Activated B cell treated with CpG ODN at 0.5 μM for 24 hours (primary cell): ENCODE measurements around the gene TOP2A. TPM values are rescaled to one million over a fixed set of nuclear protein-coding genes. Genes with fewer than 3 reads are reported as not detected.

Experiments used
- ATAC-seq: fragments of 200-7000 bp; cut with Tn5 transposase; one replicate; pipeline ENCODE4 v1.10.0; 2021; ENCODE audit warnings: low read depth, mild to moderate bottlenecking, moderate library complexity
- CTCF ChIA-PET: fragments of 350-600 bp; sonication (Branson Sonifier 250); formaldehyde crosslinking; loops from one replicate; lab custom pipeline; 2021; ENCODE audit warnings: antibody characterized with exemption; lab: Charles Lee
- POLR2A ChIA-PET: fragments of 350-600 bp; sonication (Branson Sonifier 250); formaldehyde crosslinking; loops from one replicate; lab custom pipeline; 2021; ENCODE audit warnings: antibody characterized with exemption; lab: Charles Lee
- DNase-seq: peaks from one replicate; pipeline ENCODE4 v3.0.0; 2022
- H3K27ac Mint-ChIP-seq: one replicate; pipeline ENCODE4 v1.8.0; 2020; ENCODE audit warnings: mixed read lengths
- H3K27me3 Mint-ChIP-seq: one replicate; pipeline ENCODE4 v1.8.0; 2021; ENCODE audit warnings: mixed read lengths
- H3K36me3 Mint-ChIP-seq: one replicate; pipeline ENCODE4 v1.8.0; 2021; ENCODE audit warnings: low read depth, mixed read lengths
- H3K4me1 Mint-ChIP-seq: one replicate; pipeline ENCODE4 v1.8.0; 2021; ENCODE audit warnings: mixed read lengths
- H3K4me3 Mint-ChIP-seq: one replicate; pipeline ENCODE4 v1.8.0; 2020; ENCODE audit warnings: mild to moderate bottlenecking, mixed read lengths
- H3K9me3 Mint-ChIP-seq: one replicate; pipeline ENCODE4 v1.8.0; 2020; ENCODE audit warnings: mixed read lengths
- CTCF ChIP-seq: fragments of 200-600 bp; IDR thresholded peaks from one replicate; pipeline ENCODE4 v1.8.0; 2022; ENCODE audit warnings: antibody characterized with exemption, mild to moderate bottlenecking
- intact Hi-C: fragments of 100-400 bp; cut with micrococcal nuclease; formaldehyde crosslinking; loops from one replicate; pipeline ENCODE4 v1.15.1; 2024
- total RNA-seq: library from RNA; stranded (reverse); gene quantifications from 2 replicates; pipeline ENCODE4 v1.2.3, GENCODE V29; 2022

TOP2A gene
- total RNA-seq, 1 donor from 2014 or later = 6.6 TPM

DNA sequence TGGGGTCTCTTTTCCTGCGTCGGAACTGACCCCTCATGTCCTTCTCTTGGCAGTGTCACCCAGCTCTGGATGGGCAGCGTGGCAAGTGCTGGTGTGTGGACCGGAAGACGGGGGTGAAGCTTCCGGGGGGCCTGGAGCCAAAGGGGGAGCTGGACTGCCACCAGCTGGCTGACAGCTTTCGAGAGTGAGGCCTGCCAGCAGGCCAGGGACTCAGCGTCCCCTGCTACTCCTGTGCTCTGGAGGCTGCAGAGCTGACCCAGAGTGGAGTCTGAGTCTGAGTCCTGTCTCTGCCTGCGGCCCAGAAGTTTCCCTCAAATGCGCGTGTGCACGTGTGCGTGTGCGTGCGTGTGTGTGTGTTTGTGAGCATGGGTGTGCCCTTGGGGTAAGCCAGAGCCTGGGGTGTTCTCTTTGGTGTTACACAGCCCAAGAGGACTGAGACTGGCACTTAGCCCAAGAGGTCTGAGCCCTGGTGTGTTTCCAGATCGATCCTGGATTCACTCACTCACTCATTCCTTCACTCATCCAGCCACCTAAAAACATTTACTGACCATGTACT is 38.8 kb upstream of the TOP2A start:
- Mint-ChIP-seq H3K36me3 (peaks cover 40% of the 10 kb centered on the region), H3K27me3 (no peaks in the 10 kb centered on the region), H3K4me1 (no peaks in the 10 kb centered on the region), H3K9me3 (no peaks in the 10 kb centered on the region), H3K27ac (no peak overlapping the region), H3K4me3 (no peak overlapping the region)
- POLR2A ChIA-PET = interaction anchor here (0.6 to 1.2 kb wide), 2 partner anchors 9 to 142 kb away, joined by 3 read pairs; no protein-coding TSS in a partner anchor
- CTCF ChIA-PET = interaction anchor here (0.6 to 2.3 kb wide), 3 partner anchors 15 to 77 kb away, joined by 3 to 9 read pairs (median 3); no protein-coding TSS in a partner anchor
- DNase-seq = no peak
- TF ChIP-seq CTCF = no peak
- ATAC-seq = no peak
- intact Hi-C loops = no loop called here

- Mint-ChIP-seq H3K27ac (no peak overlapping the region), H3K4me3 (no peak overlapping the region)
- intact Hi-C loops = no loop called here
Observed at GRCh38 chr17:40454613-40454995, 36.9 kb upstream of the TOP2A start.

DNA sequence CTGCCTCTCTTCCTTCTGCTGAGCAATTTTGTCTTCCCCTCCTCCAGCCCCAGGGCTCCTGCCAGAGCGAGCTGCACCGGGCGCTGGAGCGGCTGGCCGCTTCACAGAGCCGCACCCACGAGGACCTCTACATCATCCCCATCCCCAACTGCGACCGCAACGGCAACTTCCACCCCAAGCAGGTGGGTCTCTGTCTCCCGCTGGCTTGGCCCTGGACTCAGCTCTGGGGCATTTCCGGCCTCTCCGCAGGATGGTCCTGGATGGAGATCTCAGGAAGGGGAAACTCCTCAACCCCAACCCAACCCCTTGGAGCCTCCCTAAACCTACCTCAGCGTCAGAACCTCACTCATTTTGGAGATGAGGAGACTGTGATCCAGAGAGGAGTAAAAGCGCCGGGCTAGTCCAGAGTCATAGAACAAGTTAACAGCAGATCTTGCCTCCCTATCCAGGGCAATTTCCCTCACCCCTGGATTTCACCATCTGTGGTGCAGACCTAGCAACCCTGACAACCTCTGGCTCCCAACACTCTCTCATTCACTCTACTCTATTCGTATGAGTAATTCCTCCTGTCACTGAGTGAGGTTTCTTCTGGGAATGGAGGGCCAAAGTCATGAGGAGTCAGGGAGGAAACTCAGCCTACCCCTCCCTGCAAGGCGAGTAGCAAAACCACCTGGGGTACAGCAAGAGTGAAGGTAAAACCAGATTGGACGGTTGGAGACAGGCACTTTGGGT is 36.4 kb upstream of the TOP2A start:
- CTCF ChIA-PET = no interaction called here
- H3K36me3 Mint-ChIP-seq = peaks cover 40% of the 10 kb centered on the region
- no peak for DNase-seq
- TF ChIP-seq CTCF = no peak
- no peaks in the 10 kb centered on the region for H3K9me3 Mint-ChIP-seq
- H3K27ac Mint-ChIP-seq = no peak overlapping the region
- intact Hi-C loops = no loop called here
- no peaks in the 10 kb centered on the region for H3K4me1 Mint-ChIP-seq
- ATAC-seq = no peak
- POLR2A ChIA-PET = no interaction called here
- H3K4me3 Mint-ChIP-seq = no peak overlapping the region
- no peaks in the 10 kb centered on the region for H3K27me3 Mint-ChIP-seq

More at GRCh38 chr17:40454613-40454995, 36.9 kb upstream of the TOP2A start:
- Mint-ChIP-seq H3K27me3 (no peaks in the 10 kb centered on the region), H3K4me1 (no peaks in the 10 kb centered on the region), H3K9me3 (no peaks in the 10 kb centered on the region), H3K36me3 (peaks cover 40% of the 10 kb centered on the region)
- DNase-seq = no peak
- no peak for TF ChIP-seq CTCF
- ChIA-PET CTCF (interaction anchor here (0.8 to 2.3 kb wide), 3 partner anchors 27 to 83 kb away, joined by 3 to 9 read pairs (median 3); no protein-coding TSS in a partner anchor), POLR2A (interaction anchor here (0.6 to 0.9 kb wide), 2 partner anchors 111 to 519 kb away, joined by 3 read pairs; no protein-coding TSS in a partner anchor)
- ATAC-seq = no peak

DNA sequence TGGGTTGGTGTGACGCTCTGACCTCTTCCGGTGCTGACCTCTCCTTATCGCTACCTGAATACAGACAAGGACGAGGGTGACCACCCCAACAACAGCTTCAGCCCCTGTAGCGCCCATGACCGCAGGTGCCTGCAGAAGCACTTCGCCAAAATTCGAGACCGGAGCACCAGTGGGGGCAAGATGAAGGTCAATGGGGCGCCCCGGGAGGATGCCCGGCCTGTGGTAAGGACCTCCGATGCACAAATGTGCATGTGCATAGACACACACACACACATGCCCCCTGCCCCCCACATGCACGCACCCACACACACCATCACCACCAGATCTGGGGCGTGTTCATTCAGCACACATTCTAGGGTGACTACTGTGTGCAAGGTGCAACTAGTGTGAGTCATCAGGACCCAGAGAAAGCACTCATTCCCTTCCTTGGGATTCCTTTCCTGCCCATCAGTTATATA is 35.3 kb upstream of the TOP2A start:
- ChIA-PET POLR2A (no interaction called here), CTCF (no interaction called here)
- intact Hi-C loops = no loop called here
- TF ChIP-seq CTCF = no peak
- Mint-ChIP-seq H3K4me3 (no peak overlapping the region), H3K4me1 (peaks cover under 1% of the 10 kb centered on the region), H3K27ac (no peak overlapping the region), H3K9me3 (no peaks in the 10 kb centered on the region), H3K36me3 (peaks cover 40% of the 10 kb centered on the region), H3K27me3 (no peaks in the 10 kb centered on the region)
- DNase-seq = no peak
- no peak for ATAC-seq

DNA sequence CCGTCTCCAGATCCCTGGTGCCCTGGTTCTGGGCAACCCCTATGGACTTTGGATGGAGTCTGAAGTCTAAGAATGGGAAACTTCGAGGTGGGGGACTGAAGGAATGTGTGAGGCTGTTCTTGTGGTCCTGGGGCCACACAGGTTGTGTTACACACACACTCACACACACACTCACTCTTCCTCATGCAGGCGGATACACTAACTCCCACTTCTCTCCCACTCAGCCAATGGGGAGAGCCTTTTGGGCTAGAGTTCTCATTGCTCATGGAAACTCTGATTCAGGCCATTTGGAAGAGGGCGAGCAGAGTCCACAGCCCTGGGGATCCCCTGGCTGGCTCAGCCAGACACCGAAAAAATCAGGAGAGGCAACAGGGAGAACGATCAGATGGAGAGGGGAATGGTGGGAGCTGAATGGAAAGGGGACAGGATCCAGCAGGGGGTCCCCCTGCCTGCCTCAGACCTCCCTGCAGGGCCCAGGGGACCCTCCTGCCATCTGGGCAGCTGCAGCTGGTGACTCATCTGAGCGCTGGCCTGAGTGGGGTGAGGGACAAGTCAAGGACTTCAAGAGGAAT is 34.6 kb upstream of the TOP2A start:
- ATAC-seq = no peak
- H3K27ac Mint-ChIP-seq = no peak overlapping the region
- peaks cover 38% of the 10 kb centered on the region for H3K36me3 Mint-ChIP-seq
- H3K4me3 Mint-ChIP-seq = no peak overlapping the region
- TF ChIP-seq CTCF = no peak
- ChIA-PET POLR2A (no interaction called here), CTCF (interaction anchor here (1.3 kb wide), 1 partner anchor 10 kb away, joined by 3 read pairs; the partner anchor contains the start of gene IGFBP4)
- no peaks in the 10 kb centered on the region for H3K9me3 Mint-ChIP-seq
- DNase-seq = no peak
- intact Hi-C loops = no loop called here
- H3K27me3 Mint-ChIP-seq = no peaks in the 10 kb centered on the region
- peaks cover 6% of the 10 kb centered on the region for H3K4me1 Mint-ChIP-seq
